ENCODE measurements around the gene BNIP3. TPM values are rescaled to one million over a fixed set of nuclear protein-coding genes. Genes with fewer than 3 reads are reported as not detected.

Gene BNIP3
- total RNA-seq, 1 experiment from 2014 or later: 57.1 TPM

DNA sequence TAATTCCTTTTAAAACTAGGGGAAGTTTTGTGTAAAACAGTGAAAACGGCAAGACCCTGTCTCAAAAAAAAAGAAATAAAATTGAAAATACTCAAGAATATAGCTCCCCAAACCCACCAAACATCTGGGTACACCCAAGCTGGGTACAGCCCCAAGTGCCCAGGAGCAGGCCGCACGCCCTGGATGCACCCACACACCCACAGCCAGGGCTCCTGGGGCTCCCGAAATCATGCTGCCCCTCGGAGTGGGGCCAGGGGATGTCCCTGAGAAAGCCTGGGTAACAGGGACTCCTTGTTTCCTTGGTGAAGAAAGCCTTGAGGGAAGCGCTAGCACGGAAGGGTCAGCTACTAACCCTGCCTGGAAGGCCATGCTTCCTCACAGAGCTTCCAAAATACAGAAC is 10.1 kb downstream of the BNIP3 start:
- TF ChIP-seq, protein P1, sequence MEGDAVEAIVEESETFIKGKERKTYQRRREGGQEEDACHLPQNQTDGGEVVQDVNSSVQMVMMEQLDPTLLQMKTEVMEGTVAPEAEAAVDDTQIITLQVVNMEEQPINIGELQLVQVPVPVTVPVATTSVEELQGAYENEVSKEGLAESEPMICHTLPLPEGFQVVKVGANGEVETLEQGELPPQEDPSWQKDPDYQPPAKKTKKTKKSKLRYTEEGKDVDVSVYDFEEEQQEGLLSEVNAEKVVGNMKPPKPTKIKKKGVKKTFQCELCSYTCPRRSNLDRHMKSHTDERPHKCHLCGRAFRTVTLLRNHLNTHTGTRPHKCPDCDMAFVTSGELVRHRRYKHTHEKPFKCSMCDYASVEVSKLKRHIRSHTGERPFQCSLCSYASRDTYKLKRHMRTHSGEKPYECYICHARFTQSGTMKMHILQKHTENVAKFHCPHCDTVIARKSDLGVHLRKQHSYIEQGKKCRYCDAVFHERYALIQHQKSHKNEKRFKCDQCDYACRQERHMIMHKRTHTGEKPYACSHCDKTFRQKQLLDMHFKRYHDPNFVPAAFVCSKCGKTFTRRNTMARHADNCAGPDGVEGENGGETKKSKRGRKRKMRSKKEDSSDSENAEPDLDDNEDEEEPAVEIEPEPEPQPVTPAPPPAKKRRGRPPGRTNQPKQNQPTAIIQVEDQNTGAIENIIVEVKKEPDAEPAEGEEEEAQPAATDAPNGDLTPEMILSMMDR (conservative IDR thresholded peaks at IDR 0.05): no peak
- no peaks in the 10 kb centered on the region for H3K9me3 Mint-ChIP-seq
- Histone ChIP-seq H3K18ac (ENCODE audit: insufficient read length, low read depth, low read length) (no peak overlapping the region), H3K79me1 (ENCODE audit: insufficient read depth, low read depth, low read length, poor library complexity, severe bottlenecking) (peaks cover 4% of the 10 kb centered on the region), H3K27ac (ENCODE audit: insufficient read length, low read depth, low read length) (no peak overlapping the region), H4K91ac (ENCODE audit: insufficient read length, low read depth, low read length) (no peak overlapping the region), H3K79me2 (ENCODE audit: insufficient read depth, low read length) (no peaks in the 10 kb centered on the region; the same call in 1 of the 2 replicates), H2BK5ac (ENCODE audit: insufficient read length, low read length) (no peak overlapping the region), H2AFZ (ENCODE audit: low read length) (no peak overlapping the region), H3K27me3 (ENCODE audit: insufficient read depth, low read length) (no peaks in the 10 kb centered on the region), H3K9ac (ENCODE audit: extremely low read depth, insufficient read length, low read length) (no peak overlapping the region), H3K9me3 (ENCODE audit: control insufficient read depth, low read depth, low read length) (no peaks in the 10 kb centered on the region), H3K14ac (ENCODE audit: insufficient read depth, low read length) (no peak overlapping the region), H2BK12ac (ENCODE audit: insufficient read length, low read depth, low read length) (no peak overlapping the region), H4K8ac (replicated peaks; ENCODE audit: insufficient read length, low read depth, low read length) (no peak overlapping the region), H3K4ac (ENCODE audit: low read depth, low read length) (no peak overlapping the region), H3K23ac (ENCODE audit: insufficient read length, low read depth, low read length) (no peak overlapping the region), H3K56ac (ENCODE audit: insufficient read length, low read depth, low read length) (no peak overlapping the region), H2BK15ac (ENCODE audit: low read depth, low read length) (no peak overlapping the region), H3K23me2 (ENCODE audit: insufficient read length, low read depth, low read length, poor library complexity, severe bottlenecking) (no peaks in the 10 kb centered on the region), H3K4me1 (ENCODE audit: insufficient read depth, low read length) (no peaks in the 10 kb centered on the region), H3T11ph (ENCODE audit: low read length) (no peak overlapping the region), H2BK120ac (ENCODE audit: low read depth, low read length, poor library complexity, severe bottlenecking) (no peak overlapping the region), H4K20me1 (ENCODE audit: control insufficient read depth, insufficient read depth, insufficient read length) (peaks cover 4% of the 10 kb centered on the region), H4K5ac (ENCODE audit: insufficient read length, low read depth, low read length) (no peak overlapping the region), H2BK20ac (ENCODE audit: low read depth, low read length, poor library complexity, severe bottlenecking) (no peak overlapping the region), H3K4me2 (ENCODE audit: insufficient read depth, insufficient read length, low read length) (no peak overlapping the region), H2AK5ac (ENCODE audit: insufficient read length, low read length) (no peak overlapping the region)
- peaks cover 32 to 76% (median 67%) of the 10 kb centered on the region in 3 experiments for H3K36me3 Mint-ChIP-seq (ENCODE audit: insufficient read depth in 1 of 3, low read depth in 3 of 3)
- peaks cover 2% of the 10 kb centered on the region in 2 experiments; a peak in 2 of 4 replicates for H3K4me1 Mint-ChIP-seq
- no peak for DNase-seq
- peak overlapping the region in 2 of 3 experiments; percentile 40 to 53; a peak in 2 of 7 replicates for H3K27ac Mint-ChIP-seq
- no peak overlapping the region for H3K4me3 Mint-ChIP-seq
- WGBS (ENCODE audit: extremely low coverage, insufficient read length, low lambda C conversion rate): no CpG with 5 or more reads among the region's 7 CpGs
- H3K27me3 Mint-ChIP-seq (ENCODE audit: low read depth): no peaks in the 10 kb centered on the region
